Activated CD8-positive, alpha-beta memory T cell treated with anti-CD3 and anti-CD28 coated beads, Interleukin-2, amount 50 U/mL, for 24 hours (primary cell): ENCODE data around the gene ZNF784.
A peak's percentile ranks its signal among the peaks of the same experiment; 100 is the strongest.
"Not testable (repeated sequence)": the region's sequence is repeated elsewhere in the genome, so short reads cannot be mapped to it uniquely, and the experiment has no call there.

Experiments
- DNase-seq: peaks from one replicate; pipeline ENCODE4 v3.0.0-alpha.2; 2020; ENCODE audit errors: extremely low read depth

ZNF784 gene

GRCh38 chr19:55583897-55584296 lies 40.5 kb downstream of the ZNF784 start:
- DNase-seq = not testable (repeated sequence)

GRCh38 chr19:55582284-55582683 lies 42.1 kb downstream of the ZNF784 start:
- not testable (repeated sequence) for DNase-seq

DNA sequence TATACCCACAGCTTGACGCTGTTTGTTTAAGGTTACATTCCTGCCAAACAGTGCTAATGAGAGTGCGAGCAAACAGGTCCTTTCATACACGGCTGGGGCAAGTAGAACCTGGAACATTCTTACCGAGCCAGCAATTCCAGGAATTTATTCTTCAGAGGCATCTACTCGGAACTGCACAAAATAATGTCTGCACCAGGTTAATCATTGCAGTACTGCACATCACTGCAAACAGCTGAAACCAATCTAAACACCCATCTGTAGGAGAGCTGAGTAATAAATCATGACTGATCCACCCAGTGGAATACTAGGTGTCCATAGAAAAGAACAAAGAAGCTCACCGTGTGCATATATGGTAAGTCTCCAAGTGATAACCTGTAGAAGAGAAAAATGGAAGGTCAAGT lies 42.5 kb downstream of the ZNF784 start:
- DNase-seq = no peak

DNA sequence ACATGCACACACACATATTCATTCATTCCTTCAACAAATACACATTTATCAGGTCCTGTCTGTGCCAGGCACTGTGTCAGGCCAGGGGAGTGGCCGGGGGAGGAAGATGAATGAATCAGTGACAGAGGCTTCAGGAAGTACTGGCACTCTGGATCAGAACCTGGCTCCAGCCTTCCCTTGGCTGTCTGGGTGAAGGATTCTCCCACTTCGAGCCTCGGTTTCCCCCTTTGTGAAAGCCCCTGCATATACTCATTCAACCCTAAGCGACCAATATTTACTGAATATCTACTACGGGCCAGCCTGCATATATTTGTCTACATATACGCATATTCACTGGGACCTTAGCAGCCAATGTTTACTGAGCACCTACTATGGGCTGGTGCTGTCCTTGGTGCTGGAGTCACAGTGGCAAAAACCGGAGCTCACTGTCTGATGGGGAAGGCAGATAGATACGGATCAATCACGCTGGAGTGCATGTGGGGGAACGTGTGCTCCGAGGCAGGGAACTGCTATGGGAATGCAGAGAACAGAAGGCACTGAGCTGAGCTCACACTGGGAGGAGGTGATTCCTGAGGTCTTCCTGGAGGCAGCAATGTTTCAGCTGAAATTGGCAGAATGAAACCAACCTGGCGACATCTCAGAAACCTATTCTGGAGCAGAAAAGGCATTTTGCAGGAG lies 43.1 kb downstream of the ZNF784 start:
- no peak for DNase-seq

- peak; percentile 57 for DNase-seq
Measured at GRCh38 chr19:55580628-55581144, 43.7 kb downstream of the ZNF784 start, which contains the start of gene ZNF579. TSS of gene ZNF579 (minus strand) at chr19:55580848. CDS start at chr19:55579639, 1,209 bp downstream.

DNA sequence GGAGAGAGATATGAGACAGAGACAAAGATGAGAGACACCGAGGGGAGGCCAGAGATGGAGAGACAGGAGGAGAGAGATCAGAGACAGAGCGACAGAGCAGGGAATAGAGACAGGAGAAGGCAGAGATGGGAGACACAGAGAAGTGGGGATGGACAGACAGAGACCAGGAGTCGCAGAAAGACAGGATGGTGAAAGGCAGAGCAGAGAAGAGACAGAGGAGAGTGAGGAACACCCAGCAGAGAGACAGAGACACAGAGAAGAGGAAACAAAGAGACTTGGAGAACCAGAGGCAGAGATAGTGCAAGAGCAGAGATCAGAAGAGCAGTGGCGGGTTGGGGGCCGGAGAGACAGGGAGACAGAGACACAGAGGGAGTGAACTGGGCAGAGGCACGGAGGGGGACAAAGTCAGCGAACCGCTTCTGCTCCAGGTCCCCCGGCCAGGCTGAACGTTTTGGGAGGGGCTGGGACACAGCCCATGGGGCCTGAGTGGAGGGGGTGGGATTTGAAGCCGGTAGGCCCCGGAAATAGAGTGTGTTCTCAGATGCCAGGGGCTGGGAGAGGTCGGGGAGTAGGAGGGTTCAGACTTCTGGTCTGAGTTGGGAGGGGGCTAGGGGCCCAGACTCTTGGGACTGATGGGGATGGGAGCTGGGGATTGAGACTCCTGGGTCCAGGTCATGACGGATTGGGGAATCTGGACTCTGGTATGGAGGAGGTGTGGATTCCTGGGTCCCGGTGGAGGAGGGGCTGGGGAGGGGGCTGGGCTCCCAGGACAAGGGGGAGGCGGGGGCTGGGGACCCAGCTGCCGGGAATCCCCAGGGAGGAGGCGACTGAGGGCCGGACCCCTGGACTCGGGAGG lies 44.4 kb downstream of the ZNF784 start:
- no peak for DNase-seq

DNA sequence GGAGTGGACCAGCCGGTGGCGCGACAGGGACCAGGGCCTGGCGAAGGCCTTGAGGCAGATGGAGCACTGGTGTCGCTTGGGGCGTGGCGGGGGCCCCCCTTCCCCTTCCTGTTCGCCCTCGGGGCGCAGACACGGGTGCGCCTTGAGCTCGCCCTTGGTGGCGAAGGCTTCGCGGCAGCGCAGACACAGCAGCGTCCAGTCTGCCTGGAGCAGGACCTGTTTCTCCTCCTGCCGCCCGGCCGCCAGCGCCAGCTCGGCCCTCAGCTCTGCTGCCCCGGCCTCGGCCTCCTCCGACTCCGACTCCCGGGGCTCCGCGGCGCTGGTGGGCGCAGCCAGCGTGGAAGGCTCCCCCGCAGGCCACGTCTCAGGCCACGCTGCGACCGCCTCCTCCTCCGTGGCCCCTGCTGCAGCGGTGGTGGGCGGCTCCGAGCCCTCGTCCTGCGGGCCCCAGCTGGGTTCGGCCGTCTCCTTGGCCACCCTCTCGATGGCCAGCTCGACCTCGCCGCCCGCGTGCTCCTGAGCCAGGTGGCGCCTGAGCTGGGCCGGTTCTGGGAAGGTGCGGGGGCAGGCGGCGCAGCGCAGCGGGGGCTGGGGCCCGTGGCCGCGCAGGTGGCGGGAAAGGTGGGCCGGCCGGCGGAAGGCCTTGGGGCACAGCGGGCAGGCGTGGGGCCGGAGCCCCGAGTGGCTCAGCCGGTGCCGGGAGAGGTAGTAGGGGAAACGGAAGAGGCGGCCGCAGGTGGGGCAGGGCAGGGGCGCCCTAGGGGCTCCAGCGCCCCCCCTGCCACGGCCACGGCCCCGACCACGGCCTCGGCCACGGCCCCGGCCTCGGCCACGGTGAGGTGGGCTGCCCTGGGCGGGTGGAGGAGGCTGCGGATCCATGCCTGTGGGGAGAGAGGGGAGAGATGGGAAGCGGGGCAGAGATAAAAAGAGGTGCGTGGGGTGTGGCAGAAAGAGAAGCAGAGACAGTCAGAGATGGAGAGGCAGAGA lies 45.3 kb downstream of the ZNF784 start:
- no peak for DNase-seq

- no peak for DNase-seq
Measured at GRCh38 chr19:55578031-55578760, 46.2 kb downstream of the ZNF784 start.

GRCh38 chr19:55576746-55577145 lies 47.6 kb downstream of the ZNF784 start:
- no peak for DNase-seq

DNA sequence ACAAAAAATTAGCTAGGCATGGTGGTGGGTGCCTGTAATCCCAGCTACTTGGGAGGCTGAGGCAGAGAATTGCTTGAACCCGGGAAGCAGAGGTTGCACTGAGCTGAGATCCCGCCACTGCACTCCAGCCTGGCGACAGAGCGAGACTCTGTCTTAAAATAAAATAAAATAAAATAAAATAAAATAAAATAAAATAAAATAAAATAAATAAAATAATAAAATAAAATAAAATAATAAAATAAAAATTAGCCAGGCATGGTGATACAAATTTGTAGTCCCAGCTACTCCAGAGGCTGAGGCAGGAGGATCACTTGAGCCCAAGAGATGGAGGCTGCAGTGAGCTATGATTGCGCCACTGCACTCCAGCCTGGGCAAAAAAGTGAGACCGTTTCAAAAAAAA lies 50.4 kb downstream of the ZNF784 start:
- DNase-seq = not testable (repeated sequence)
